ENCODE data around the gene NAALADL2.
"Not testable (repeated sequence)": the region's sequence is repeated elsewhere in the genome, so short reads cannot be mapped to it uniquely, and the experiment has no call there.

NAALADL2 gene

GRCh38 chr3:175818811-175819464 lies 959.8 kb downstream of the NAALADL2 start:
- DNase-seq = no peak

DNA sequence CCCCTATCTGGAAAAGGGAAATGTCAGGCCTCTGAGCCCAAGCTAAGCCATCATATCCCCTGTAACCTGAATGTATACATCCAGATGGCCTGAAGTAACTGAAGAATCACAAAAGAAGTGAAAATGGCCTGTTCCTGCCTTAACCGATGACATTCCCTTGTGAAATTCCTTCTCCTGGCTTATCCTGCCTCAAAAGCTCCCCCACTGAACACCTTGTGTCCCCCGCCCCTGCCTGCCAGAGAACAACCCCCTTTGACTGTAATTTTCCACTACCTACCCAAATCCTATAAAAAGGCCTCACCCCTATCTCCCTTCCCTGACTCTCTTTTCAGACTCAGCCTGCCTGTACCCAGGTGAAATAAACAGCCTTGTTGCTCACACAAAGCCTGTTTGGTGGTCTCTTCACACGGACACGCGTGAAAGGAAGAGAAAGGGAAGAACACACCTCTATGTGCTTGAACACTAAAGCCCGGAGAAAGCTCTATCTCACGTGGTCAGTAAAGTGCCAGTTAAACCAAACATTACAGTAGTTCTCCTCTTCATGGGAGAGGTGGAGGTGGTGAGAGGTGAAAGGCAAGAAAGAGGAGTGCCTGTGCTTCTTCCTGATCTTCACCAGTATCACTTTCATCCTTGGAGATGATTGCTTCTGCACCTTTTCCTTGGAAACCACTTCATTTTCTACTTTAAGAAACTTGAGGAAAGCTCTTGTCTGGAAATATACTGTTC lies 963.8 kb downstream of the NAALADL2 start:
- DNase-seq = not testable (repeated sequence)

DNA sequence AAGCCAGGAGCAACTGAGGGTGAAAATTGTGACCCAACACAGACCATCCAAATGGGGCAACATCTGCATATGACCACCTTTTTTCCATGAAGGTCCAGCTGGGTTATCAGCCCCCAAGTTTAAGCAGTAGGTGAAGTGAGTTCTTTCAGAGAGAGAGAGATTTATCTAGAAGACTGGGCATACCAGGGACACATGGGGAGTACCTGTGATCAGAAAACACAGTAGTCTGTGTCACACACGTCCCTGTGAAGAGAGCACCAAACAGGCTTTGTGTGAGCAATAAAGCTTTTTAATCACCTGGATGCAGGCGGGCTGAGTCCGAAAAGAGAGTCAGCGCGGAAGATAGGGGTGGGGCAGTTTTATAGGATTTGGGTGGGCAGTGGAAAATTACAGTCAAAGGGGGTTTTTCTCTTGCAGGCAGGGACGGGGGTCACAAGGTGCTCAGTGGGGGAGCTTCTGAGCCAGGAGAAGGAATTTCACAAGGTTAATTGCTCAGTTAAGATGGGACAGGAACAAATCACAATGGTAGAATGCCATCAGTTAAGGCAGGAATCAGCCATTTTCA lies 966.0 kb downstream of the NAALADL2 start:
- DNase-seq = not testable (repeated sequence)

- DNase-seq = no peak
These were observed 967.6 kb downstream of the NAALADL2 start for GRCh38 chr3:175826759-175827158.

- not testable (repeated sequence) for DNase-seq
These were observed 970.7 kb downstream of the NAALADL2 start for GRCh38 chr3:175829809-175830208.

- not testable (repeated sequence) for DNase-seq
These were observed 976.6 kb downstream of the NAALADL2 start for GRCh38 chr3:175835763-175836162.

- no peak for DNase-seq
These were observed 977.5 kb downstream of the NAALADL2 start for GRCh38 chr3:175836617-175837016.

GRCh38 chr3:175837962-175838361 lies 978.8 kb downstream of the NAALADL2 start:
- no peak for DNase-seq

DNA sequence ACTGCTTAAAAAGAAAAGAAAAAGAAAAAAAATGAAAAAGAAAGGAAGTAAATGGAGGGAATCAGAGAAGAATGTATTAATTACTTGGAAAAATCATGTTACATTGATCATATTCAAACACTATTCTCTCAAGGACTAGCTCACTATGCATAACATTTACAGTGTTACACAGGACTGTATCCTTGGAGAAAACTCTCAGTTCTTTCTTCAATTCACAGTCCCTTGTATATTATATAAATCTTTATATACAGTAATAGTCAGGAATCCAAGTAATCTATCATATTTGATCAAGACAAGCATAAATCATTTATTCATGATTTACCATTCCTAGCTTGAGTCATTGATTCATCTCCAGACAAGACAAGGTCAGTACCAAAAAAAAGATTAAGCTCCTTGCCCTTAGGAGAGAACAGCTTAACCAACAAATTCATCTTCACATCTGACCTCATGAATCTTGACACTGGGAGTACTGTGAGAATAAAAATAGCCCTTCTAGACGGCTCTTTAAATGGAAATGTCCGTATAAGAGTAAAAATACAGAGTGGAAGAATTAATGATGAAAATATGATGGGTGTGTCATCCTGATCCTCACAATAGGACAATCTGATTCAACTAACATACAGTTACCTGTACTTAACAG lies 980.4 kb downstream of the NAALADL2 start:
- no peak for DNase-seq

- no peak for DNase-seq
These were observed 992.4 kb downstream of the NAALADL2 start for GRCh38 chr3:175851541-175851940.

DNA sequence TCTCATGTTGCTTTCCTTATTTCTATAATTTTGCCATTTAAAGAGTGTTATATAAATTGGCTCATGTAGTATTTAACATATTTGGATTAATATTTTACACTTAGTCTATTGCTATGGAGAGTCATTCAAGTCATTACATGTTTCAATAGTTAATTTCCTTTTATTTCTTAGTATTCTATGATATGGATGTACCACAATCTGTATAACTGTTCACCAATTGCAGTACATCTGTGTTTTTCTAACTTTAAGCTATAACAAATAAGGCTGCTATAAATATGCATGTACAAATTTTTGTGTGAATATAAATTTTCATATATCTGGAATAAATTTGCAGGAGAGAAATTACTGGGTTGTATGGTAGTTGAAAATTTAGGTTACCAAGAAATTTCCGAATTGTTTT lies 993.4 kb downstream of the NAALADL2 start:
- DNase-seq = no peak

- DNase-seq = no peak
These were observed 998.6 kb downstream of the NAALADL2 start for GRCh38 chr3:175857666-175858270.

All from SIG-M5 (cell line).